Keratinocyte (primary cell): ENCODE measurements around the gene IRF1. TPM values are rescaled to one million over a fixed set of nuclear protein-coding genes. Genes with fewer than 3 reads are reported as not detected.

ENCODE experiments used
- DNase-seq: peaks from one replicate; pipeline ENCODE4 v3.0.0-alpha.2; 2011; ENCODE audit warnings: low read depth, missing footprints, low spot score
- FAIRE-seq: peaks from 2 replicates; lab custom pipeline; 2011; peaks lifted over from hg19 to GRCh38; lab: Jason Lieb, UNC
- H2AFZ ChIP-seq: 2 replicates; pipeline ENCODE4 v1.6.0; 2012; ENCODE audit warnings: low read length, control low read depth, inconsistent platforms; ENCODE audit not compliant: control insufficient read depth
- H3K27ac ChIP-seq: 2 replicates; pipeline ENCODE4 v1.5.1; 2011; ENCODE audit warnings: low read length; ENCODE audit not compliant: control insufficient read depth, insufficient read depth
- H3K27me3 ChIP-seq: 3 replicates; pipeline ENCODE4 v1.6.0; 2011; ENCODE audit warnings: low read length; ENCODE audit not compliant: control insufficient read depth, insufficient read depth; ENCODE audit errors: extremely low read depth
- H3K36me3 ChIP-seq, 2 experiments: 2 replicates in 1 of 2; 3 replicates in 1 of 2; pipeline ENCODE4 v1.5.1; 2011; ENCODE audit warnings: low read length in 2 of 2, mild to moderate bottlenecking in 1 of 2; ENCODE audit not compliant: control insufficient read depth in 2 of 2, insufficient read depth in 2 of 2; ENCODE audit errors: extremely low read depth in 1 of 2
- H3K4me1 ChIP-seq: 3 replicates; pipeline ENCODE4 v1.5.1; 2011; ENCODE audit warnings: low read length; ENCODE audit not compliant: control insufficient read depth, insufficient read depth; ENCODE audit errors: extremely low read depth
- H3K4me2 ChIP-seq: 3 replicates; pipeline ENCODE4 v1.6.0; 2011; ENCODE audit warnings: low read depth, low read length; ENCODE audit not compliant: control insufficient read depth, insufficient read depth; ENCODE audit errors: extremely low read depth
- H3K4me3 ChIP-seq, 3 experiments: fragments of 200-600 bp in 1 of 3; sonication (generic) in 1 of 3; 2 replicates in 2 of 3; 3 replicates in 1 of 3; pipeline ENCODE4 v1.5.1; 2011 to 2016; ENCODE audit warnings: low read length in 3 of 3, mild to moderate bottlenecking in 3 of 3, control low read depth in 2 of 3, inconsistent platforms in 1 of 3, low read depth in 1 of 3, mixed read lengths in 1 of 3, mixed run types in 1 of 3, moderate library complexity in 1 of 3; ENCODE audit not compliant: control insufficient read depth in 2 of 3, insufficient read depth in 2 of 3; ENCODE audit errors: extremely low read depth in 1 of 3
- H3K79me2 ChIP-seq: 2 replicates; pipeline ENCODE4 v1.6.0; 2012; ENCODE audit warnings: low read length; ENCODE audit not compliant: control insufficient read depth, insufficient read depth
- H3K9ac ChIP-seq: 3 replicates; pipeline ENCODE4 v1.6.0; 2011; ENCODE audit warnings: low read length; ENCODE audit not compliant: control insufficient read depth, insufficient read depth; ENCODE audit errors: extremely low read depth
- H3K9me1 ChIP-seq: 3 replicates; pipeline ENCODE4 v1.6.0; 2011; ENCODE audit warnings: low read length; ENCODE audit not compliant: control insufficient read depth, insufficient read depth; ENCODE audit errors: extremely low read depth
- H3K9me3 ChIP-seq: 2 replicates; pipeline ENCODE4 v1.5.1; 2012; ENCODE audit warnings: low read depth, low read length; ENCODE audit not compliant: control insufficient read depth
- H4K20me1 ChIP-seq: 3 replicates; pipeline ENCODE4 v1.6.0; 2011; ENCODE audit warnings: low read length; ENCODE audit not compliant: control insufficient read depth, insufficient read depth; ENCODE audit errors: extremely low read depth
- CTCF ChIP-seq, 3 experiments: IDR thresholded peaks in 1 of 3; conservative IDR thresholded peaks in 1 of 3; optimal IDR thresholded peaks in 1 of 3; 2 replicates in 2 of 3; 3 replicates in 1 of 3; pipeline versions ENCODE3 to v1.5.1; 2011; ENCODE audit warnings: low read length in 3 of 3, mild to moderate bottlenecking in 3 of 3, moderate library complexity in 2 of 3, control low read depth in 1 of 3, inconsistent platforms in 1 of 3; ENCODE audit not compliant: insufficient read depth in 2 of 3; ENCODE audit errors: extremely low read depth in 1 of 3
- EZH2 ChIP-seq: IDR thresholded peaks from one replicate; pipeline ENCODE4 v1.6.1; 2012; ENCODE audit warnings: inconsistent platforms, mild to moderate bottlenecking, low read length, moderate library complexity
- dilution Hi-C: fragments of 300-500 bp; cut with MboI; formaldehyde crosslinking; loops from one replicate; pipeline ENCODE4 v1.7.0; 2020; ENCODE audit warnings: low sequenced_read_pairs; ENCODE audit not compliant: extremely low pct_ligation_motif_present
- polyA plus RNA-seq, 5 experiments: library from polyadenylated mRNA; depleted of rRNA in 3 of 5; stranded (reverse) in 3 of 5; stranded (forward) in 1 of 5; unstranded in 1 of 5; fragments of >200 nt; gene quantifications; 1 replicate in 1 of 5; 2 replicates in 3 of 5; 3 replicates in 1 of 5; pipeline versions ENCODE4 v1.2.1 to v1.2.3, GENCODE V29; 2011 to 2012; ENCODE audit warnings: missing spikeins in 2 of 5, low read depth in 1 of 5, low replicate concordance in 1 of 5

IRF1 gene
- polyA plus RNA-seq, 1 donor (not counting 4 experiments of a cell fraction or from before 2014, with no cell fraction given) = 6.2 TPM

GRCh38 chr5:132469380-132470009, 21.1 kb downstream of the IRF1 start:
- Histone ChIP-seq H4K20me1 (no peaks in the 10 kb centered on the region), H3K9me3 (no peaks in the 10 kb centered on the region), H3K9me1 (no peaks in the 10 kb centered on the region), H3K9ac (no peak overlapping the region), H3K36me3 (no peaks in the 10 kb centered on the region), H2AFZ (no peak overlapping the region), H3K27ac (no peak overlapping the region), H3K27me3 (no peaks in the 10 kb centered on the region), H3K4me2 (no peak overlapping the region), H3K4me1 (peaks cover 31% of the 10 kb centered on the region), H3K79me2 (no peaks in the 10 kb centered on the region), H3K4me3 (no peak overlapping the region)
- DNase-seq = no peak
- TF ChIP-seq EZH2 (no peak), CTCF (optimal IDR thresholded peaks at IDR 0.05 in 1 of 3, IDR thresholded peaks at IDR 0.05 in 1 of 3, conservative IDR thresholded peaks at IDR 0.05 in 1 of 3; ENCODE audit: extremely low read depth in 1 of 3, insufficient read depth in 2 of 3, low read length in 3 of 3) (no peak)
- dilution Hi-C loops = no loop called here
- no peak for FAIRE-seq

DNA sequence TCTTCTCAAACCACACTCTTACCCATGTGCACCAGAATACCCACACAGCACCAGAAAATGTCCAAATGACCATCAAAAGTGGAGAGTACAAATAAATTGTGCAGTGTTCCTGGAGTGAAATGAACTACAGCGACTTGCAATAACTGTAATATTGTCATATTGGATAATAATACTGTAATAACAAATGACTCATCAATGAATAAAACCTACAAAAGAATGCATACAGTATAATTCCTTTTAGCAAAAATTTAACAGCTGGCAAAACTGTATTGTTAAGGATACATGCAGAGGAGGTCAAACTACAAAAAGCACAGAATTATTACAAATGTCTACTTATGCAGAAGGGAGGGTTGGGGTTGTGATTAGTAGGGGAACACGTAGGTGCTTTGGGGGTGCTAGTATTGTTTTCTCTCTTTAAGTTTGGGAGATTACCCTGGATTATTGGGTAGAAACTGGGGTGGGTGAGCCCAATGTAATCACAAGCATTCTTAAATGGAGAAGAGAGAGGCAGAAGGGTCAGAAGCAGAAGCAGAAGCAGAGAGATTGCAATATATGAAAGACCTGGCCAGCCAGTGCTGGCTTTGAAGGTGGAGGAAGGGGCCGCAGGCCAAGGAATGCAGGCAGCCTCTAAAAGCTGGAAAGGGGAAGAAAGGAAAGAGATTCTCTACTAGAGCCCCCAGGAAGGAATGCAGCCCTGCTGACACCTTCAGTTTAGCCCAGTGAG, 21.8 kb downstream of the IRF1 start:
- dilution Hi-C loops = no loop called here
- TF ChIP-seq CTCF (optimal IDR thresholded peaks at IDR 0.05 in 1 of 3, IDR thresholded peaks at IDR 0.05 in 1 of 3, conservative IDR thresholded peaks at IDR 0.05 in 1 of 3; ENCODE audit: extremely low read depth in 1 of 3, insufficient read depth in 2 of 3, low read length in 3 of 3) (no peak), EZH2 (no peak)
- no peak overlapping the region for H3K27ac ChIP-seq
- H3K27me3 ChIP-seq = no peaks in the 10 kb centered on the region
- H3K9me3 ChIP-seq = no peaks in the 10 kb centered on the region
- no peaks in the 10 kb centered on the region for H3K79me2 ChIP-seq
- H3K9me1 ChIP-seq = no peaks in the 10 kb centered on the region
- H3K4me1 ChIP-seq = peaks cover 38% of the 10 kb centered on the region
- H3K9ac ChIP-seq = no peak overlapping the region
- no peak overlapping the region for H3K4me2 ChIP-seq
- DNase-seq = no peak
- H3K36me3 ChIP-seq = no peaks in the 10 kb centered on the region
- FAIRE-seq = no peak
- no peak overlapping the region for H2AFZ ChIP-seq
- H4K20me1 ChIP-seq = no peaks in the 10 kb centered on the region
- no peak overlapping the region for H3K4me3 ChIP-seq
